Glutamatergic neuron (in vitro differentiated cells): Measurements from ENCODE around the gene UIMC1. TPM values are rescaled to one million over a fixed set of nuclear protein-coding genes. Genes with fewer than 3 reads are reported as not detected.

Experiments used
- DNase-seq: peaks from one replicate; pipeline ENCODE4 v3.0.0; 2022
- H3K27ac Mint-ChIP-seq: one replicate; pipeline ENCODE4 v1.8.0; 2020; ENCODE audit warnings: mild to moderate bottlenecking, mixed read lengths, inconsistent platforms; ENCODE audit not compliant: unreplicated experiment
- H3K27me3 Mint-ChIP-seq: one replicate; pipeline ENCODE4 v1.8.0; 2020; ENCODE audit warnings: mild to moderate bottlenecking, moderate library complexity, mixed read lengths, inconsistent platforms; ENCODE audit not compliant: unreplicated experiment
- H3K36me3 Mint-ChIP-seq: one replicate; pipeline ENCODE4 v1.8.0; 2020; ENCODE audit warnings: mild to moderate bottlenecking, mixed read lengths, inconsistent platforms; ENCODE audit not compliant: unreplicated experiment
- H3K4me1 Mint-ChIP-seq: one replicate; pipeline ENCODE4 v1.8.0; 2020; ENCODE audit warnings: mild to moderate bottlenecking, low read depth, mixed read lengths, inconsistent platforms; ENCODE audit not compliant: unreplicated experiment
- H3K4me3 Mint-ChIP-seq: one replicate; pipeline ENCODE4 v1.8.0; 2020; ENCODE audit warnings: mild to moderate bottlenecking, mixed read lengths, inconsistent platforms; ENCODE audit not compliant: unreplicated experiment
- H3K9me3 Mint-ChIP-seq: one replicate; pipeline ENCODE4 v1.8.0; 2020; ENCODE audit warnings: mild to moderate bottlenecking, moderate library complexity, mixed read lengths, inconsistent platforms; ENCODE audit not compliant: unreplicated experiment
- CTCF ChIP-seq: fragments of 200-600 bp; sonication (generic); IDR thresholded peaks from one replicate; pipeline ENCODE4 v1.5.0; 2021; ENCODE audit not compliant: partially characterized antibody, unreplicated experiment
- total RNA-seq: library from RNA; stranded (reverse); fragmentation: NEBNext Ultra II Directional; extraction: Animal tissue kit (Norgen Biotek cat#: 25700); gene quantifications from one replicate; pipeline ENCODE4 v1.2.1, GENCODE V29; 2021; ENCODE audit not compliant: unreplicated experiment

Gene UIMC1
- total RNA-seq, 1 donor from 2014 or later: 38.5 TPM

DNA sequence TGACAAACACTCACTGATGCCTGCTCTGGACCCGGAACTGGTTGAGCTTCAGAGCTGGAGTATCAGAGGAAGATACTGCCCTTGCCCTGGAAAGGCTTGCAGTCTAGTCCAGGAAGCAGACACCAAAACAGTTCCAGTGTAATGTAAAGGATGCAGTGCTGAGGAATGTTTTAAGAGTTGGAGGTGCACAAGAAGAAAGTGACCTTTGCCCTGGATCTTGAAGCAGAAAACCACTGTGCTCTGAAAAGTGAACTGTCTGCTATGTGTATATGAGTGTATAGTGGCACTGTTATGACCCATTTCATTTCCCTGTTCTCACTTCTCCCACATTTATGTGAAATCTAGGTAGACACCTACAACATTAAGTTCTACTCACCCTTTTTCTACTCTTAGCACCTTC lies 18.0 kb upstream of the UIMC1 start:
- Mint-ChIP-seq H3K4me3 (peak overlapping the region; percentile 61), H3K36me3 (no peaks in the 10 kb centered on the region), H3K9me3 (peaks cover 9% of the 10 kb centered on the region), H3K27ac (no peak overlapping the region), H3K27me3 (no peaks in the 10 kb centered on the region), H3K4me1 (peaks cover 6% of the 10 kb centered on the region)
- no peak for DNase-seq
- no peak for TF ChIP-seq CTCF

DNA sequence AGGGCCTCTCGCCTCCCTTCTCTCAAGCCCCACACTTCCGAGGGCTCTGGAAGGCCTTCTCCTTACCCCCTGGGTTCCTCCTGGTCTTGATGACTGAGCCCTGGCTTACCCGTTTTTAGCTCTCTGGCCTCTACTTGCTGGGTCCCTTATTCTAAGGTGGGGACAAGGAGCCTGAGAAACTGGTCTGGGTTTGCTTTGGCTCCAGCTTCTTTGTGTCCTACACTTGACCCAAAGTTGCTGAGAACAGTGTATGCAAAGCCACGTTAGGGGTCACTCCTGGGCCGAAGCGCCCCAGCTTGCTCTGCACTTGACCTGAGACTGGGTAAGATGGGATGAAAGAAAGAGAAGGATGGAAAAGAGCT lies 16.7 kb upstream of the UIMC1 start:
- no peaks in the 10 kb centered on the region for H3K27me3 Mint-ChIP-seq

DNA sequence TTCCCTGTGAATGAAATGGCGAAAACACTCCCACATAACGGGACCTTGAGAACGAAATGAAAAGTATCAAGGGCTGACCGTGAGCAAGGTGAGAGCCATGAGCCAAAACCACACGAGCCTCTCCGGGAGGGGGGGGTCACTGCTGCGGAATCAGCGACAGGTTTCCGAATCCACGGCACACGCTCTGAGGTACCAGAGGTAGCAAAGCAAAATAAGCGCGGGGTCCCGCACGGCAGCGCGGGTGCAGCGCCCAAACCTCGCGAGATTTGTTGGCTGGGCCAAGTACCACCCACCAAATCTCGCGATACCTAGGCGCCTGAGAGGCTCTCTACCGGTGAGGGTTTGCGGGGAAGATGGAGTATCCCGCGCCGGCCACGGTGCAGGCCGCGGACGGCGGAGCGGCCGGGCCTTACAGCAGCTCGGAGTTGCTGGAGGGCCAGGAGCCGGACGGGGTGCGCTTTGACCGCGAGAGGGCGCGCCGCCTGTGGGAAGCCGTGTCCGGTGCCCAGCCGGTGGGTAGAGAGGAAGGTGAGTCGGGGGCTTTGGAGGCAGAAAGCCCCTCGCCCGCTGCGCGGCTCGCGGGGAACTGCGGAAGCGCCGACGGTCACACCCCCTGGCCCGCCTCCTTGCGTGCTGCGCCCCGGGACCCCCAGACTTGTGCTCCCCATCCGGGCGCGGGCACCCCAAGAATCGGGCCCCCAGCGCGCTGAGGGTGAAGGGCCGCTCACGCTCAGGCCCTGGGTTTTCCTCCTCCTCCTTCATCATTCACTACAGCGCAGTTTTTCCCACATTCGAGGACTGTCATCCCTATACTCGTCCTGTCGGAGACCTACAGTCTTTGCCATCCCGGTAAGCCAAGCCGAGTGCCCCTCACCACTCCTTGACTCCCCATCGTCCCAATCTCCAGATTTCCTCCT lies 16.1 kb upstream of the UIMC1 start, which contains the start of gene ZNF346:
Gene ZNF346, plus strand, starts transcription at position 311 of the 917 bp plus-strand sequence. Its CDS starts 43 bp downstream, at position 354.
- H3K9me3 Mint-ChIP-seq: peaks cover 9% of the 10 kb centered on the region
- DNase-seq: peak; percentile 95
- peak within 1 kb of the TSS; percentile 100 for H3K4me3 Mint-ChIP-seq
- no peaks in the 10 kb centered on the region for H3K36me3 Mint-ChIP-seq
- H3K4me1 Mint-ChIP-seq: peaks cover 6% of the 10 kb centered on the region
- peak within 1 kb of the TSS; percentile 91 for H3K27ac Mint-ChIP-seq
- no peaks in the 10 kb centered on the region for H3K27me3 Mint-ChIP-seq
- TF ChIP-seq CTCF: peak; percentile 78

More for the DNA sequence above, 16.7 kb upstream of the UIMC1 start:
- DNase-seq: peak; percentile 16
- TF ChIP-seq CTCF: no peak
- Mint-ChIP-seq H3K4me1 (peaks cover 6% of the 10 kb centered on the region), H3K9me3 (peaks cover 9% of the 10 kb centered on the region), H3K27ac (peak overlapping the region; percentile 91), H3K4me3 (peak overlapping the region; percentile 100), H3K36me3 (no peaks in the 10 kb centered on the region)

- Mint-ChIP-seq H3K4me1 (peaks cover 4% of the 10 kb centered on the region), H3K4me3 (no peak overlapping the region), H3K27me3 (no peaks in the 10 kb centered on the region), H3K36me3 (no peaks in the 10 kb centered on the region), H3K9me3 (peaks cover 9% of the 10 kb centered on the region), H3K27ac (peak overlapping the region; percentile 5)
- no peak for DNase-seq
- no peak for TF ChIP-seq CTCF
Measured at GRCh38 chr5:177020033-177020432, 13.5 kb upstream of the UIMC1 start.

DNA sequence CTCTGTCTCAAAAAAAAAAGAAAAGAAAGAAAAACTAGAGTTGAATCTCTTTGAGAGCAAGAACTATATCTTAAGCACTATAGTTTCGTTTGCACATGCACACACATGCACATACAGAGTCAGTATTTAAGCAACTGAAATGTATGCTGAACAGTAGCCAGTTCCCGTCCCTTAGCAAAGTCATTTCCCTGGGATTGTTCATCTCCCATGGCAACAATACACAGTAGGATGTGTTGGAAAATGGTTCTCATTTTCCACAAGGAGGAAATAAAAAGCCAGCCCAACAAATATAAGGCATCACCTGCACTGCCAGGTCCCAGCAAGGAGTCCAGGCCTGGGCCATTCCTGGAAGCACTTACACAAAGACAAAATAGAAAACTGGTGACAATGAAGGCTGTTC lies 11.8 kb upstream of the UIMC1 start:
- H3K36me3 Mint-ChIP-seq: no peaks in the 10 kb centered on the region
- H3K27me3 Mint-ChIP-seq: no peaks in the 10 kb centered on the region
- no peak for TF ChIP-seq CTCF
- H3K4me3 Mint-ChIP-seq: no peak overlapping the region
- H3K27ac Mint-ChIP-seq: no peak overlapping the region
- H3K4me1 Mint-ChIP-seq: peaks cover 3% of the 10 kb centered on the region
- no peak for DNase-seq
- H3K9me3 Mint-ChIP-seq: peaks cover 5% of the 10 kb centered on the region
